ELF-1 (cell line): ENCODE results near the gene USP7.
A peak's percentile ranks its signal among the peaks of the same experiment; 100 is the strongest.
"Not testable (repeated sequence)": the region's sequence is repeated elsewhere in the genome, so short reads cannot be mapped to it uniquely, and the experiment has no call there.

ENCODE experiments used
- DNase-seq: peaks from one replicate; pipeline ENCODE4 v3.0.0-alpha.2; 2016; ENCODE audit warnings: low read depth, low spot score

The USP7 gene

DNA sequence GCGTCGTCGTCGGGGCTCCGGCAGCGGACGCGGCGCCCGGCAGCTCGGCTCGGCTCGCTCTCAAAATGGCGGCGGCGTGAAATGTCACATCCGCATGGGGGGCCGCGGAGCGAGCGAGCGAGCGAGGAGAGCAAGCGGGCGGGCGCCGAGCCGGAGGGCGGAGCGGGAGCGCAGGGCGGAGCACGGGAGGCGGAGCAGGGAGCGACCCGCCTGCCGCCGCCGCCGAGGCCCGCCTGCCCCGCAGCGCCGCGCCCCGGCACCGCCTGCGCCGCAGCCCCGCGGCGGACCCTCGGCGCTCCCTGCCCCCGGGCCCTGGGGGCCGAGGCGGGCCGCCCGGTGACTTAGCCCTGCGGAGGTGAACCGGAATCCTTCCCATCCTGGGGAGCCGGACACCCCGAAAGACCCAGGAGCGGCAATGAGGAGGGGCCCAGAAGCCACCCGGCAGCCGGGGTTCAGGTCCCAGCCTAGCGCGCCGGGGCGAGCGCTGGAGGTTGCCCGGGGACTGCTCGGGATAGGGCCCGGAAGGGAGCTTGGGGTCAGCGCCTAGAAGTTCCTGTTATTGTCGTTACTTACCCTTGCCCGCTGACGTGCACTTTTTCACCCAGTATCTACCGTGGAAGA, at the start of gene USP7:
Gene USP7, minus strand, starts transcription at position 86 of the 621 bp plus-strand sequence. CDS start 621 bp downstream, outside the sequence.
- DNase-seq: peak; percentile 79

DNA sequence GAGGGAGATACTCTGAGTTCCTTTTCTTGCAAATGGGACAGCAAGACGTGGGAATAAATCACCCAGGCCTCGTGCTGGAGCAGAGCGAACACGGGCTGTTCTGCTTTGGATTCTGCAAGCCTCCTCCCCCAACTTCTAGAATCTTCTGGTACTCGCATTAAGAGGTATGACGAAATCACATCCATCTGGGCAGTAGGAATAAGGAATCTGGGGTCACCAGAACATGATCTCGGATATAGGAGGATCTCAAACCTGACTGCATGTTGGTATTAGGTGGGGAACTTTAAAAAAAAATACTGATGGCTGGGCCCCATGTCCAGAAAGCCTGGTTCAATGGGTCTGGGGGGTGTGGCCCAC, 49.8 kb upstream of the USP7 start:
- no peak for DNase-seq

DNA sequence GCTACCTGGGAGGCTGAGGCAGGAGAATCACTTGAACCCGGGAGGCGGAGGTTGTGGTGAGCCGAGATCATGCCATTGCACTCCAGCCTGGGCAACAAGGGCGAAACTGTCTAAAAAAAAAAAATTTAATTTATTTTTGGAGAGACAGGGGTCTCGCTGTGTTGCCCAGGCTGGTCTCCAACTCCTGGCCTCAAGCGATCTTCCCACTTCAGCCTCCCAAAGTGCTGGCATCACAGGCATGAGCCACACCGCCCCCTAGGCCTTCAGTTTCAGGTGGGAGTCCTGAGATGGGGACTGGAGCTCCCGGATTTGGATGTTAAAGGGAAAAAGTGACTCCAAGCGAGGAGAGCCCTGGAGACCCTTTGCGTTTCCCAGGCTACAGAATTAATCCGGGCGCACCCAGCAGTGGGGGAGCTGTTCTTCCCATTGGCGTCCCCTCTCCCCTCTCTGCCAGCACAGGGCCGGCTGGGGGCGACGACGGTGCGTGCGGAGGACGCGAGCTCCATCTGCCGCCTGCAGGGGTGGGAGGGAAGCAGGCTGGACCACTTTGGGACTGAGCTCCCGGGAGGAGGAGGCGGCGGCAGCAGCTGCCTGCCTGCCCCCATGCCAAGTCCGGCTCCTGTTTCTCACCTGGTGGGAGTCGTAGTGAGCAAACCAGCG, 49.3 kb upstream of the USP7 start:
- DNase-seq: peak; percentile 81

DNA sequence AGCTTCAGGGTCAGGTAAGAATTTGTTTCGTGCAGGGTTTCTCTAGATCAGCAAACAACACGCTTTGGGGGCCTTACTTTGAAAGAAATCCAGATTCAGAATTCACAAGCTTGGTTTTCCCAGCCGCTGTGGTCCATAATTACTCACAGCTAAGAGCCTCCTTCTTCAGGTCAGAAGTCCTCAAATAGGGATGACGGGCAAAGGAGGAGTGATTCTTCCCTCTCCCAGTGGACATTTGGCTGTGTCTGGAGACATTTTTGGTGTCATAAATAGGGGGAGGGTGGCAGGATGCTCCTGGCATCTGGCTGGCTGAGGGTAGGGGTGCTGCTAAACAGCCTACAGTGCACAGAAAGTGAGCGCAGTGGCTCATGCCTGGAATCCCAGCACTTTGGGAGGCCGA, 48.6 kb upstream of the USP7 start:
- DNase-seq: no peak

DNA sequence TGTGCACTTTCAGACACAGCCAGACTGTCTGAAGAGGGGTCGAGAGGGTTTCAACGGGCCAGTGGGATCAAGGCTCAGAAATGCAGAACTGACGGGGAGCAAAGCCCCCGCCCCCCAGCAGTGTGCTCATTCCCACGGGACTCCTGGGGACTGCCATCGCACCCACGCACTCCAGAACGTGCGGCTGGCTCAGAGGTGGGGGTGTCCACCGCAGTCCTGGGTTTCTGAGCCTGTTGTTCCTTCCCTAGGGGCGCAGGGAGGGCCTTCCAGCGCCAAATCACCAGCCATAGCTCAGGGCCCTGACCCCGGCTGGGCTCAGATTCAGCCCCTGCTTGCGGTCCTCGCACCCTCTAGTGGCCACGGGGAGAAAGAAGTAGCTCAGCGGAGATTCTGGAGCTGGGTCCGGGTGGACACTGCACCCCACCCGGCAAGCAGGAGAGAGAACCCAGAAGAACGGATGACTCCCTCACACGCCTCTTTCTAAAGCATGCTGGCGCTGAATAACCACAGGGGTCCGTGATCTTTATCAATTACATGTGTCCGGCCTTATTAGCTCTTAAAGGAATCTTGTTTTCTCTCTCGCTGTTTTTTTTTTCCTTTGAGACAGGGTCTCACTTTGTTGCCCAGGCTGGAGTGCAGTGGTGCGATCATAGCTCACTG, 45.0 kb upstream of the USP7 start:
- DNase-seq: peak; percentile 88

DNA sequence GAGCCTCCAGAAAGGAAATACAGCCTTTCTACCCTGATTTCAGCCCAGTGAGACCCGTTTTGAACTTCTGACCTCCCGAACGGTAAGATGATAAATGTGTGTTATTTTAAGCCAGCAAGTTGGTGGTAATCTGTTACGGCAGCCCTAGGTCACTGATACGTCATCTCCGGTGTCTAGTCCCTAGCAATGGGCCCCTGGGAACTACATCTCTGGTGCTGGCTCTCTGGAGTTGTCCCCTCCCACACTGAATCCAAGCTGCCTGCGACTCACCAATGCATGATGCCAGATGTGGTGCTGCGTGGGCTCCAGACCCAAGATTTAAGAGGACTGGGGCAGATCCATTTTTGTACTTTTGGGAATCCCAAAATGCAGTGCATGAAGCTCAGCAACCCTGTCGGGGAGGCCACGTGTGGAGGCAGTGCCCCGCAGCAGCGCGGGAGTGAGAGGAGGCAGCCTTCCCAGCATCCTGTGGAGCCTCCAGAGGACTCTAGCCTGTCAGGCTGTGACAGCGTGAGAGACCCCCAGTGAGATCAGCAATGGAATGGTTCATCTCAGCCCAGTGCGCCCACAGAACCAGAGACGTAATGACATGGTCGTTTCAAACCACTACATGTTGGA, 43.6 kb upstream of the USP7 start:
- no peak for DNase-seq

GRCh38 chr16:9004183-9004582, 40.5 kb upstream of the USP7 start:
- DNase-seq: no peak

DNA sequence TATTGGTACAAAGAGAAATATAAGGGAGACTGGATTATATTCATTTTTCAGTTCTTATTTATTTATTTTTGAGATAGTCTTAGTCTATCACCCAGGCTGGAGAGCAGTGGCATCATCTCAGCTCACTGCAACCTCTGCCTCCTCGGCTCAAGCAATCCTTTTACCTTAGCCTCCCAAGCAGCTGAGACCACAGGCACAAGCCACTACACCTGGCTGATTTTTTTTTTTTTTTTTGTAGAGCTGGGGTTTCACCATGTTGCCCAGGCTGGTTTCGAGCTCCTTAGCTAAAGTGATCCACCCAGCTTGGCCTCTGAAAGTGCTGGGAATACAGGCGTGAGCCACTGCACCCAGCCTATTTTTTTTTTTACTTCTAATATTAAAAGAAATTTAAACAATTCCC, 40.1 kb upstream of the USP7 start:
- no peak for DNase-seq

- no peak for DNase-seq
These were observed 39.6 kb upstream of the USP7 start for GRCh38 chr16:9003322-9003721.

DNA sequence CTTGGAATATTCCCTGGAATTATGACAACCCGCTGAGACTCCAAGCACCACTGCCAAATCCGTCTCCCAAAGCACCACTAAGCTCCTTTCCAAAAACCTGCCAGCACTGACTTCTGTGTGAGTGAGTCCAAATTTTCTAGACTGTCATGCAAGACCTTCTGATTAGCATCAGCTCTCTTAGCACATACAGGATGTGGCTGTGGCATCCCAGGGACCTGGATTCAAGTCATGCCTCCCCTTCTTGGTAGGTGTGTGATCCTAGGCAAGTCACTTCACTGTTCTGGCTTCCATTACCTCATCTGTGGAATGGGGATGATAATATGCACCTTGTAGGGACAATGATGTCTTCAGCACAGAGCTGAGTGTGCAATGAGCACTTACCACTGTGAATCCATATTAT, 38.3 kb upstream of the USP7 start:
- no peak for DNase-seq

GRCh38 chr16:9000664-9001063, 37.0 kb upstream of the USP7 start:
- no peak for DNase-seq

DNA sequence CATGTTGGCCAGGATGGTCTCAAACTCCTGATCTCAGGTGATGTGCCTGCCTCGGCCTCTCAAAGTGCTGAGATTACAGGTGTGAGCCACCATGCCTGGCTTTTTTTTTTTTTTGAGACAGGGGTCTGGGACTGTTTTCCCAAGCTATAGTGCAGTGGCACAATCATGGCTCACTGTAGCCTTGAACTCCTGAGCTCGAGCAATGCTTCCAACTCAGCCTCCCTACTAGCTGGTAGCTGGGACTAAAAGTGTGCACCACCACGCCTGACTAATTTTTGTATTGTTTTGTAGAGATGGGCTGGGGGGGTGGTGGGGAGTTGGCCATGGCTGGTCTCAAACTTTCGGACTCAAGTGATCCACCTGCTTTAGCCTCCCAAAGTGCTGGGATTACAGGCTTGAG, 36.1 kb upstream of the USP7 start:
- no peak for DNase-seq

- no peak for DNase-seq
These were observed 34.4 kb upstream of the USP7 start for GRCh38 chr16:8998108-8998507.

DNA sequence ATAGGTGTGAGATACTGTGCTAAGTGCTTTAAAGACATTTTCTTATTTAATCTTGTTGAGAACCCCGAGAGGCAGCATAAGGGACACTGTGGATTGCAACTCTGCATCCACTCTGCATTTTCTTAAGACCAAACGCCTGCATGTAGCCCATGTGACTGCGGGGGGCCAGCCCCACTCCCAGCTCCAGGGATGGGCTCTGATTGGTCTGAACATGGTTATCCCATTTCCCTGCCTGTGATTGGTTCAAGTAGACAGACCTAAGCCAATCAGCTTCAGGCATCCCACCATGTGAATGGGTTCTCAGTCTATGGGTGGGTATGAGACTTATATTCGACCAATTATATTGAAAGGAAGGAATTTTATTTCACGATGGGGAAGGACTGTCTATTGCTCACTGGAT, 33.2 kb upstream of the USP7 start:
- DNase-seq: no peak

- no peak for DNase-seq
These were observed 26.7 kb upstream of the USP7 start for GRCh38 chr16:8990445-8990844.

DNA sequence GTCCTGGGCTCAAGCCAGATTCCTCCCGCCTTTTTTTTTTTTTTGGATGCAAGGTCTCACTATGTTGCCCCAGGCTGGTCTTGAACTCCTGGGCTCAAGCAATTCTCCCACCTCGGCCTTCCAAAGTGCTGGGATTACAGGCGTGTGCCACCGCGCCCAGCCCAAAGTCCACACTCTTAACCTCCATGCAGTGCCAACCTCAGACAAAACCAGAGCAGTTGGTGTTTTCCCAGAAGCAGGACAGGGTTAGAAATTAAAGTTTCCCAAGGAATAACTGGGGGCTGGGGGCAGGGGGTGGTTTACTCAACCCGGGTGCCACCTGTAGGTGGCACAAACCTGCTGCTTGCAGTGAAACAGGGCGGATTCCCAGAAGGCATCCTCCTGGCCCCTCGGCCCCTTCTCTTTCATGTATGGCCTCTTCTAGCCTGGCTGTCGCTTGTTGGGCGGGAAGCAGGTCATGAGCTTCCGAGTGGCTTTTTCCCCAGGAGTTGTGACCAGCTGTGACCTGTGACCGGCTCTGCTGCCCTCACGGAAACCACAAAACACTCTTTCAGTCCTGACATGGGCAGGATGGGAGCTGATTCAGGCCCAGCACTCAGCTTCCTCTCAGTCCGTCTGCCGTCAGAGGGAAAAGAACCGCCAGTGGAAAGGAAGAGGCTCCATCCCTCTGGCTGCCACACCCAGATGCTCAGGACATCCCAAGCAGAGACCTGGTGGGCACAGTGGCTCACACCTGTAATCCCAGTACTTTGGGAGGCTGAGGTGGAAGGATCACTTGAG, 25.6 kb upstream of the USP7 start:
- DNase-seq: no peak

- no peak for DNase-seq
These were observed 23.1 kb upstream of the USP7 start for GRCh38 chr16:8986818-8987191.

DNA sequence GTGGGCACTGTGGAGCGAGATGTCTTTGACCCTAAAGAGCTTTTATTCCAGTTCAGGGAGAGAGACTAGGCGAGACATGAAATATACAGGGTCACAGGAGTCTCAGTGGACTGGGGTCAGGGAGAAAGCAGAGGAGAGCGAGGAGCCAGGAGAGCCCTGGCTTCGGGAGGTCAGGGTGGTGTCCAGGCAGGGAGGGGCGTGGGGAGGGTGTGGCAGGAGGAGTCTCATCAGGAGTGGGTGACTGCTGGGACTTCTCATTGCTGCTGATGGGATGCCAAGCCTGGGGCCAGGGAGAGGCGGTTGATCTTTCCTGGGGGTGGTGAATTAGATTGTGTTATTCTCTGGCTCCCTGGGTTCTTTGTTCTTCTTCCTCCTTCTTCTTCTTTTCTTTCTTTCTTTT, 22.4 kb upstream of the USP7 start:
- DNase-seq: no peak

DNA sequence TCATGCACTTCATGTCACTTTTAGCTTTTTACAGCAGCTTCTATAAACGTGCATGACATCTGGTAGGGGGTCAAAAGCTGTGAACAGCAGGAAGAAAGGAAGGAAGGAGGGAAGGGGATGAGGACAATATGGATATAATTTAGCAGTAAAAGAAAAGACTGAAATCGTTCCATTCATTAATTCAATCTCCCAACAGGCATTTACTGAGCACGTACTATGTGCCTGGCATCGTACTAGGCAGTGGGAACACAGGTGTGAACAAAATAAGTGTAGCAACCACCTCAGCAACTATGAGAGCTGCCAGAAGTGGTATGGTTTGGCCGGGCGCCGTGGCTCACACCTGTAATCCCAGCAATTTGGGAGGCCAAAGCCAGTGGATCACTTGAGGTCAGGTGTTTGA, 19.1 kb upstream of the USP7 start:
- no peak for DNase-seq

GRCh38 chr16:8981901-8982300, 18.2 kb upstream of the USP7 start:
- not testable (repeated sequence) for DNase-seq

DNA sequence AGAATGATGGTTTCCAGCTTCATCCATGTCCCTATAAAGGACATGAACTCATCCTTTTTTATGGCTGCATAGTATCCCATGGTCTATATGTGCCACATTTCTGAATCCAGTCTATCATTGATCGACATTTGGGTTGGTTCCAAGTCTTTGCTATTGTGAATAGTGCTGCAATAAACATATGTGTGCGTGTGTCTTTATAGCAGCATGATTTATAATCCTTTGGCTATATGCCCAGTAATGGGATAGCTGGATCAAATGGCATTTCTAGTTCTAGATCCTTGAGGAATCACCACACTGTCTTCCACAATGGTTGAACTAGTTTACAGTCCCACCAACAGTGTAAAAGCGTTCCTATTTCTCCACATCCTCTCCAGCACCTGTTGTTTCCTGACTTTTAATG, 12.5 kb upstream of the USP7 start:
- not testable (repeated sequence) for DNase-seq

DNA sequence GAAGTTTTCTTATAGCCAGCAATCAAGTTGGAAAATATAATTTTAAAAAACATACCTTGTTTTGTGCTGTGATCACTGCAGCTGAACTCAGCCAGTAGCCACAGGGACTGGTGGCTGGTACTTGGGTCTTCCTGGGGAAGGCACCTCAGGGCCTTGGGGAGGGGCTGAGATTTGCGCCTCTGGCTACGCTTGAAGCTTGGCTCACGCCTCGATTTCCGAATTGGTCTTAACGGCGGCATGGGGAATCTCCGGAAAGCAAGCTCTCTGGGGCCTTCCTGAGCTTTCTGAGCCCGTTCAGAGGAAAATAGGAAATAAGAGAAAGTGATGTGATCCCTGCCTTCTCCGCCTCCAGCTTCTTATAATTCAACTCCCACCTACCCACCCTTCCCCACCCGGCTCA, 11.3 kb upstream of the USP7 start:
- peak; percentile 62 for DNase-seq
